ENCODE results near the gene CCDC68. TPM values are rescaled to one million over a fixed set of nuclear protein-coding genes. Genes with fewer than 3 reads are reported as not detected.
"Not testable (repeated sequence)": the region's sequence is repeated elsewhere in the genome, so short reads cannot be mapped to it uniquely, and the experiment has no call there.

CCDC68 gene
- total RNA-seq, 2 donors from 2014 or later = 0.16 to 0.17 TPM

- Mint-ChIP-seq H3K4me3 (no peak overlapping the region), H3K27ac (no peak overlapping the region), H3K27me3 (no peaks in the 10 kb centered on the region), H3K9me3 (no peaks in the 10 kb centered on the region), H3K36me3 (ENCODE audit: low read depth) (no peaks in the 10 kb centered on the region), H3K4me1 (peaks cover 4% of the 10 kb centered on the region)
- ATAC-seq (replicated peaks) = no peak
Observed at GRCh38 chr18:54857499-54857898, 101.8 kb downstream of the CCDC68 start.

- no peaks in the 10 kb centered on the region for H3K36me3 Mint-ChIP-seq (ENCODE audit: low read depth)
- H3K9me3 Mint-ChIP-seq = no peaks in the 10 kb centered on the region
- no peak overlapping the region for H3K27ac Mint-ChIP-seq
- no peak overlapping the region for H3K4me3 Mint-ChIP-seq
- H3K4me1 Mint-ChIP-seq = peaks cover 4% of the 10 kb centered on the region
- no peaks in the 10 kb centered on the region for H3K27me3 Mint-ChIP-seq
- ATAC-seq (replicated peaks) = no peak
Observed at GRCh38 chr18:54856105-54856646, 103.1 kb downstream of the CCDC68 start.

GRCh38 chr18:54855050-54855449 is 104.2 kb downstream of the CCDC68 start:
- ATAC-seq (replicated peaks); H3K36me3 Mint-ChIP-seq (ENCODE audit: low read depth); H3K9me3 Mint-ChIP-seq; H3K27me3 Mint-ChIP-seq; H3K4me3 Mint-ChIP-seq; H3K4me1 Mint-ChIP-seq; H3K27ac Mint-ChIP-seq: not testable (repeated sequence)

GRCh38 chr18:54852780-54853675 is 106.2 kb downstream of the CCDC68 start:
- no peaks in the 10 kb centered on the region for H3K27me3 Mint-ChIP-seq
- peak overlapping the region; percentile 39 for H3K27ac Mint-ChIP-seq
- no peaks in the 10 kb centered on the region for H3K36me3 Mint-ChIP-seq (ENCODE audit: low read depth)
- peak; percentile 86 for ATAC-seq (replicated peaks)
- peak overlapping the region; percentile 49 for H3K4me3 Mint-ChIP-seq
- peaks cover 4% of the 10 kb centered on the region for H3K4me1 Mint-ChIP-seq
- H3K9me3 Mint-ChIP-seq = no peaks in the 10 kb centered on the region

Other genes starting within 250 kb of the CCDC68 start
- under 1 TPM; 0.28 to 0.50 TPM for gene RAB27B, start 131.0 kb downstream of the CCDC68 start, total RNA-seq

Measured in activated T-helper 17 cell treated with anti-CD3 and anti-CD28 coated beads, Interleukin-2, amount 50 U/mL, for 72 hours (primary cell).